ENCODE measurements around the gene CLIP2. TPM values are rescaled to one million over a fixed set of nuclear protein-coding genes. Genes with fewer than 3 reads are reported as not detected.

Gene CLIP2
- polyA plus RNA-seq, 1 donor from 2014 or later = 25.7 TPM

- Histone ChIP-seq H3K9ac (ENCODE audit: low read length) (peak overlapping the region; percentile 93), H3K9me3 (ENCODE audit: low read length) (no peaks in the 10 kb centered on the region), H3K9me2 (ENCODE audit: insufficient read depth, low read length) (no peaks in the 10 kb centered on the region), H2AFZ (ENCODE audit: low read depth, low read length) (peak overlapping the region; percentile 27), H4K20me1 (ENCODE audit: insufficient read depth) (peaks cover 26% of the 10 kb centered on the region), H3K4me3 (ENCODE audit: low read length) (peak overlapping the region; percentile 98), H3K4me2 (ENCODE audit: low read length) (peak overlapping the region; percentile 99), H3K36me3 (ENCODE audit: insufficient read depth, low read length) (no peaks in the 10 kb centered on the region), H3K79me2 (replicated peaks; ENCODE audit: insufficient read depth, low read length) (peaks cover 60% of the 10 kb centered on the region), H3F3A (ENCODE audit: insufficient read depth, low read length, poor library complexity, severe bottlenecking) (no peaks in the 10 kb centered on the region), H3K27ac (ENCODE audit: low read length) (peak overlapping the region; percentile 71), H3K27me3 (ENCODE audit: insufficient read depth, low read depth, low read length) (no peaks in the 10 kb centered on the region)
- no peak for TF ChIP-seq SMC3 (conservative IDR thresholded peaks at IDR 0.05; ENCODE audit: poor library complexity)
- TF ChIP-seq TAF1 (IDR thresholded peaks at IDR 0.05; ENCODE audit: low read depth) = peak; percentile 8
These were observed 699 bp downstream of the CLIP2 start for GRCh38 chr7:74289659-74290552.

- Histone ChIP-seq H3K79me2 (replicated peaks; ENCODE audit: insufficient read depth, low read length) (peaks cover 66% of the 10 kb centered on the region), H3K27ac (ENCODE audit: low read length) (peak overlapping the region; percentile 71), H3K9me3 (ENCODE audit: low read length) (no peaks in the 10 kb centered on the region), H3F3A (ENCODE audit: insufficient read depth, low read length, poor library complexity, severe bottlenecking) (no peaks in the 10 kb centered on the region), H4K20me1 (ENCODE audit: insufficient read depth) (peaks cover 26% of the 10 kb centered on the region), H3K27me3 (ENCODE audit: insufficient read depth, low read depth, low read length) (no peaks in the 10 kb centered on the region), H3K9ac (ENCODE audit: low read length) (peak overlapping the region; percentile 93), H3K4me3 (ENCODE audit: low read length) (peak overlapping the region; percentile 98), H3K9me2 (ENCODE audit: insufficient read depth, low read length) (no peaks in the 10 kb centered on the region), H3K4me2 (ENCODE audit: low read length) (peak overlapping the region; percentile 99), H3K36me3 (ENCODE audit: insufficient read depth, low read length) (no peaks in the 10 kb centered on the region), H2AFZ (ENCODE audit: low read depth, low read length) (no peak overlapping the region)
- peak; percentile 76 for TF ChIP-seq MXI1 (conservative IDR thresholded peaks at IDR 0.05; ENCODE audit: poor library complexity, severe bottlenecking)
- TF ChIP-seq TAF1 (IDR thresholded peaks at IDR 0.05; ENCODE audit: low read depth) = no peak
These were observed 1.3 kb downstream of the CLIP2 start for GRCh38 chr7:74290553-74290950.

- H3K9ac ChIP-seq (ENCODE audit: low read length) = peak overlapping the region; percentile 93
- H3K4me2 ChIP-seq (ENCODE audit: low read length) = peak overlapping the region; percentile 99
- H4K20me1 ChIP-seq (ENCODE audit: insufficient read depth) = peaks cover 26% of the 10 kb centered on the region
- no peaks in the 10 kb centered on the region for H3K27me3 ChIP-seq (ENCODE audit: insufficient read depth, low read depth, low read length)
- H3K9me2 ChIP-seq (ENCODE audit: insufficient read depth, low read length) = no peaks in the 10 kb centered on the region
- H2AFZ ChIP-seq (ENCODE audit: low read depth, low read length) = no peak overlapping the region
- H3F3A ChIP-seq (ENCODE audit: insufficient read depth, low read length, poor library complexity, severe bottlenecking) = no peaks in the 10 kb centered on the region
- peaks cover 70% of the 10 kb centered on the region for H3K79me2 ChIP-seq (replicated peaks; ENCODE audit: insufficient read depth, low read length)
- H3K4me3 ChIP-seq (ENCODE audit: low read length) = peak overlapping the region; percentile 98
- no peaks in the 10 kb centered on the region for H3K36me3 ChIP-seq (ENCODE audit: insufficient read depth, low read length)
- TF ChIP-seq EP300 (conservative IDR thresholded peaks at IDR 0.05; ENCODE audit: poor library complexity, severe bottlenecking) (no peak), CTCF (IDR thresholded peaks at IDR 0.05; ENCODE audit: poor library complexity, severe bottlenecking) (no peak), SMC3 (conservative IDR thresholded peaks at IDR 0.05; ENCODE audit: poor library complexity) (no peak)
- peak overlapping the region; percentile 71 for H3K27ac ChIP-seq (ENCODE audit: low read length)
- H3K9me3 ChIP-seq (ENCODE audit: low read length) = no peaks in the 10 kb centered on the region
These were observed 1.8 kb downstream of the CLIP2 start for GRCh38 chr7:74290981-74291441.

- peak overlapping the region; percentile 93 for H3K9ac ChIP-seq (ENCODE audit: low read length)
- peaks cover 72% of the 10 kb centered on the region for H3K79me2 ChIP-seq (replicated peaks; ENCODE audit: insufficient read depth, low read length)
- H3K9me3 ChIP-seq (ENCODE audit: low read length) = no peaks in the 10 kb centered on the region
- H2AFZ ChIP-seq (ENCODE audit: low read depth, low read length) = no peak overlapping the region
- peak overlapping the region; percentile 98 for H3K4me3 ChIP-seq (ENCODE audit: low read length)
- H3K27ac ChIP-seq (ENCODE audit: low read length) = no peak overlapping the region
- no peaks in the 10 kb centered on the region for H3K36me3 ChIP-seq (ENCODE audit: insufficient read depth, low read length)
- no peaks in the 10 kb centered on the region for H3F3A ChIP-seq (ENCODE audit: insufficient read depth, low read length, poor library complexity, severe bottlenecking)
- peaks cover 26% of the 10 kb centered on the region for H4K20me1 ChIP-seq (ENCODE audit: insufficient read depth)
- peak overlapping the region; percentile 99 for H3K4me2 ChIP-seq (ENCODE audit: low read length)
- no peaks in the 10 kb centered on the region for H3K9me2 ChIP-seq (ENCODE audit: insufficient read depth, low read length)
- H3K27me3 ChIP-seq (ENCODE audit: insufficient read depth, low read depth, low read length) = no peaks in the 10 kb centered on the region
- no peak for TF ChIP-seq MXI1 (conservative IDR thresholded peaks at IDR 0.05; ENCODE audit: poor library complexity, severe bottlenecking)
- no peak for TF ChIP-seq EZH2 (IDR thresholded peaks at IDR 0.05; ENCODE audit: borderline replicate concordance, insufficient read depth, low read length, poor library complexity, severe bottlenecking)
- no peak for TF ChIP-seq EP300 (conservative IDR thresholded peaks at IDR 0.05; ENCODE audit: poor library complexity, severe bottlenecking)
- TF ChIP-seq TAF1 (IDR thresholded peaks at IDR 0.05; ENCODE audit: low read depth) = no peak
- TF ChIP-seq POLR2AphosphoS5 (IDR thresholded peaks at IDR 0.05) = no peak
- TF ChIP-seq RAD21 (conservative IDR thresholded peaks at IDR 0.05) = no peak
- TF ChIP-seq CTCF (IDR thresholded peaks at IDR 0.05; ENCODE audit: poor library complexity, severe bottlenecking) = no peak
- no peak for TF ChIP-seq SMC3 (conservative IDR thresholded peaks at IDR 0.05; ENCODE audit: poor library complexity)
These were observed 2.3 kb downstream of the CLIP2 start for GRCh38 chr7:74291535-74291934.

Measured in neural cell (in vitro differentiated cells).